DOHH2 (cell line): ENCODE measurements around the gene BOD1L2.

ENCODE experiments used
- H3F3A ChIP-seq: fragments of 200-600 bp; sonication (generic), shearing (Covaris generic); 2 replicates; pipeline ENCODE4 v1.6.0; 2016; ENCODE audit warnings: antibody characterized with exemption, mild to moderate bottlenecking; ENCODE audit not compliant: control insufficient read depth, insufficient read depth
- H3K27ac ChIP-seq: fragments of 200-600 bp; sonication (generic); 2 replicates; pipeline ENCODE4 v1.5.1; 2014; ENCODE audit warnings: low read depth, mild to moderate bottlenecking, low read length, moderate library complexity
- H3K27me3 ChIP-seq: fragments of 200-600 bp; sonication (generic); 2 replicates; pipeline ENCODE4 v1.6.1; 2014; ENCODE audit warnings: mild to moderate bottlenecking, low read length, mixed read lengths; ENCODE audit not compliant: control insufficient read depth
- H3K36me3 ChIP-seq: fragments of 200-600 bp; sonication (generic); 2 replicates; pipeline ENCODE4 v1.6.1; 2014; ENCODE audit warnings: mild to moderate bottlenecking, low read length, moderate library complexity, mixed read lengths; ENCODE audit not compliant: control insufficient read depth
- H3K4me1 ChIP-seq: fragments of 200-600 bp; sonication (generic); 2 replicates; pipeline ENCODE4 v1.6.1; 2014; ENCODE audit warnings: mild to moderate bottlenecking, low read length, mixed read lengths; ENCODE audit not compliant: control insufficient read depth
- H3K4me2 ChIP-seq: fragments of 200-600 bp; sonication (generic); 2 replicates; pipeline ENCODE4 v1.6.0; 2014; ENCODE audit warnings: mild to moderate bottlenecking, low read length, moderate library complexity
- H3K4me3 ChIP-seq: fragments of 200-600 bp; sonication (generic); 2 replicates; pipeline ENCODE4 v1.5.1; 2014; ENCODE audit warnings: mild to moderate bottlenecking, low read length, mixed read lengths
- H3K79me2 ChIP-seq: fragments of 200-600 bp; sonication (generic); 2 replicates; pipeline ENCODE4 v1.6.1; 2014; ENCODE audit warnings: mild to moderate bottlenecking, low read length, mixed read lengths; ENCODE audit not compliant: control insufficient read depth
- H3K9me2 ChIP-seq: fragments of 200-600 bp; sonication (generic); replicated peaks from 2 replicates; pipeline ENCODE4 v1.6.1; 2014; ENCODE audit warnings: mild to moderate bottlenecking, low read length, mixed read lengths; ENCODE audit not compliant: control insufficient read depth
- H3K9me3 ChIP-seq: fragments of 200-600 bp; sonication (generic); 2 replicates; pipeline ENCODE4 v1.6.1; 2014; ENCODE audit warnings: antibody characterized with exemption, low read length, mixed read lengths; ENCODE audit not compliant: control insufficient read depth, insufficient read depth
- H4K20me1 ChIP-seq: fragments of 200-600 bp; sonication (generic); 2 replicates; pipeline ENCODE4 v1.6.0; 2014; ENCODE audit warnings: low read depth, mild to moderate bottlenecking, antibody characterized with exemption, low read length, moderate library complexity; ENCODE audit not compliant: control insufficient read depth, insufficient read depth
- EZH2phosphoT487 ChIP-seq: fragments of 200-600 bp; sonication (generic); IDR thresholded peaks from 2 replicates; pipeline ENCODE4 v1.6.1; 2017; ENCODE audit warnings: borderline replicate concordance, mild to moderate bottlenecking, antibody characterized with exemption, low read length, moderate library complexity, mixed read lengths
- TF ChIP-seq, protein P1 (sequence below): fragments of 200-600 bp; sonication (generic); IDR thresholded peaks from one replicate; pipeline ENCODE4 v1.5.1; 2014; ENCODE audit warnings: antibody characterized with exemption, mild to moderate bottlenecking, low read depth, low read length; ENCODE audit not compliant: poor library complexity, severe bottlenecking

The BOD1L2 gene

DNA sequence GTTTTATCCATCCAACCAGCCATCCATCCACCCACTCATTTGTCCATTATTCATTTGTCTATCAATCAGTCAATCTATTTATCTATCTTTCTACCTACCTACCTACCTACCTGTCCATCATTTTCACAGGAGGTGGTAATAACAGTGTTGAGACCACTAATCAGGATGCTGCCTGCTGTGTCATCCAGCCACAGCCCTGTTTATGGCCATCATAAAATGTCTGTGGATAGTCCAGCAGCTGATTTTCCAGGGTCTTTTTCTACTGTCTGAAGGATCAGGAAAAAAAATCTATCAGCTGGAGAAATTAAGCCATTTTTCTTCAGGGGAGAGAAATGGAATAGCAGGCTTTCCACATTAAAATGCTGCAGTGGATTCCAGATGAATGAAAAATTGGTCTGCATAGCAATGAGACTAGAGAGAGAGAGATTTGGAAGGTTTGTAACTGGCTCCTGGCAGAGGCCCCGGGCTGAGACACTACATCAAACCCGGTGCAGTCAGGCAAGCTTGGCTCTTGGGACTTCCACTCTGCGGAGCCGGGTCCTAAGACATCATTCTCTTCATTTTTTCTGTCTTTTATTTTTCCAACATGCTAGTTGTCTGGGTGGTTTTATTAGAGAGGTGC, 33.0 kb upstream of the BOD1L2 start:
- no peak overlapping the region for H3K27ac ChIP-seq
- H3K4me2 ChIP-seq, result no peak overlapping the region
- no peaks in the 10 kb centered on the region for H3F3A ChIP-seq
- no peaks in the 10 kb centered on the region for H3K79me2 ChIP-seq
- H3K9me3 ChIP-seq, result no peaks in the 10 kb centered on the region
- H3K27me3 ChIP-seq, result peaks cover 7% of the 10 kb centered on the region
- H3K4me1 ChIP-seq, result no peaks in the 10 kb centered on the region
- no peaks in the 10 kb centered on the region for H3K9me2 ChIP-seq
- no peak overlapping the region for H3K4me3 ChIP-seq
- no peaks in the 10 kb centered on the region for H3K36me3 ChIP-seq
- no peaks in the 10 kb centered on the region for H4K20me1 ChIP-seq
- TF ChIP-seq EZH2phosphoT487, result no peak
- TF ChIP-seq, protein P1, sequence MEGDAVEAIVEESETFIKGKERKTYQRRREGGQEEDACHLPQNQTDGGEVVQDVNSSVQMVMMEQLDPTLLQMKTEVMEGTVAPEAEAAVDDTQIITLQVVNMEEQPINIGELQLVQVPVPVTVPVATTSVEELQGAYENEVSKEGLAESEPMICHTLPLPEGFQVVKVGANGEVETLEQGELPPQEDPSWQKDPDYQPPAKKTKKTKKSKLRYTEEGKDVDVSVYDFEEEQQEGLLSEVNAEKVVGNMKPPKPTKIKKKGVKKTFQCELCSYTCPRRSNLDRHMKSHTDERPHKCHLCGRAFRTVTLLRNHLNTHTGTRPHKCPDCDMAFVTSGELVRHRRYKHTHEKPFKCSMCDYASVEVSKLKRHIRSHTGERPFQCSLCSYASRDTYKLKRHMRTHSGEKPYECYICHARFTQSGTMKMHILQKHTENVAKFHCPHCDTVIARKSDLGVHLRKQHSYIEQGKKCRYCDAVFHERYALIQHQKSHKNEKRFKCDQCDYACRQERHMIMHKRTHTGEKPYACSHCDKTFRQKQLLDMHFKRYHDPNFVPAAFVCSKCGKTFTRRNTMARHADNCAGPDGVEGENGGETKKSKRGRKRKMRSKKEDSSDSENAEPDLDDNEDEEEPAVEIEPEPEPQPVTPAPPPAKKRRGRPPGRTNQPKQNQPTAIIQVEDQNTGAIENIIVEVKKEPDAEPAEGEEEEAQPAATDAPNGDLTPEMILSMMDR, result no peak

DNA sequence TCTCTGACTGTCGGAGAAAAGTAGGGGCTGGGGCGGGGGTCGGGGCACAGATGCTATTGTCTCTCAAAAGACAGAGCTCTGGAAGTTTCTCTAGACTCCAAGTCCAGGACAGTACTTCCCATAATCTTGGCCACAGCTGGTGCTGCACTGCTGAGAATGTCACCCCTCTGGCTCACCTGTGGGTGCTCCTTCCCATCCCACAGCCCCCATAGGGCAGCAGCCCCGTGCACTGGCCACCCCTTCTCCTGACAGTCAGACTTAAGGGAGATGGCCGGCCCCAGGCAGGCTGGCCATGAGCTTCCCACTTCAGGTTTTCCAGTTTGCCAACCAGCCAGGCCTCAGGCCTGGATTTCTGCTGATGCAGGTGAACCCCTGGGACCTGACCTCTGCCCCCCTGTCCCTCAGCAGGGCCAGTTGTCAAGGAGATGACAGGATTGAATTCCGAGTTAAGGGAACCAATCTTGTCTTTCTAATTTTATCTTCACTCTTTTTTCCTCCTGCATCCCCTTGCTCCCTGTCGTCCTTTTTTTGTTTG, 30.2 kb upstream of the BOD1L2 start:
- H3K9me2 ChIP-seq, result no peaks in the 10 kb centered on the region
- H3K79me2 ChIP-seq, result no peaks in the 10 kb centered on the region
- H4K20me1 ChIP-seq, result no peaks in the 10 kb centered on the region
- H3K27me3 ChIP-seq, result peaks cover 7% of the 10 kb centered on the region
- H3K36me3 ChIP-seq, result no peaks in the 10 kb centered on the region
- TF ChIP-seq, protein P1, result no peak
- no peak for TF ChIP-seq EZH2phosphoT487
- H3K4me2 ChIP-seq, result no peak overlapping the region
- H3K4me3 ChIP-seq, result no peak overlapping the region
- H3K4me1 ChIP-seq, result no peaks in the 10 kb centered on the region
- no peaks in the 10 kb centered on the region for H3K9me3 ChIP-seq
- H3F3A ChIP-seq, result no peaks in the 10 kb centered on the region
- no peak overlapping the region for H3K27ac ChIP-seq

DNA sequence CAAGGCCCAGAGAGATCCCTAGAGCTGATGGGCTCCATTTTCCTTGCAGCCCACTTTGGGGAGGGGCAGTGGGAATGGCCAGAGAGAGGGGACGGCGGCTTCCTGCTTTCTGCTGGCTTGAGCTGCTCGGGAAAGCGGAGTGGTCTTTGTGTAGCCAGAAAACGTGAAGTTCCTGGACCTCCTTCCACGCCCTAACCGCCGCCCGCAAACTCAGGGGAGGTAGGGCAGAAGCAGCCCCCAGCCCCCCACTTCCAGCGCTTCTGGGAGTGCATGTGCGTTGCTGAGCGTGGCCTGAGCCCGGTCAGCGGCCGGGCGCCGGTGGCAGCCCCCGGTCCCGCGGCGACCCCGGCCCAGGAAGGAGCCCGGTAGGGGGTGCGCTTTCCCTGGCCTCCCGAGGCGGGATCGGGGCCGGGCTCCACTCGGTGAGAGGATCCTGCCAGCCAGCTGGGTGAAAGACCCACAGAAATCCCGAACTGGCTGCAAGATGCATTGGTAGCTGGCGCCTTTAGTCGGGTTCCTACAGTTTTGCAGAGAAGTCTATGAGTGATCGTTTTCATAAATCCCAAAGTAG, 25.3 kb upstream of the BOD1L2 start:
- Histone ChIP-seq H3K9me2 (no peaks in the 10 kb centered on the region), H3F3A (no peaks in the 10 kb centered on the region), H3K27me3 (peaks cover 13% of the 10 kb centered on the region), H4K20me1 (no peaks in the 10 kb centered on the region), H3K4me3 (no peak overlapping the region), H3K9me3 (no peaks in the 10 kb centered on the region), H3K27ac (no peak overlapping the region), H3K36me3 (no peaks in the 10 kb centered on the region), H3K4me1 (no peaks in the 10 kb centered on the region), H3K4me2 (no peak overlapping the region), H3K79me2 (no peaks in the 10 kb centered on the region)
- TF ChIP-seq, protein P1, result no peak
- TF ChIP-seq EZH2phosphoT487, result no peak
